Measurements from ENCODE around the gene ORMDL1.

DNA sequence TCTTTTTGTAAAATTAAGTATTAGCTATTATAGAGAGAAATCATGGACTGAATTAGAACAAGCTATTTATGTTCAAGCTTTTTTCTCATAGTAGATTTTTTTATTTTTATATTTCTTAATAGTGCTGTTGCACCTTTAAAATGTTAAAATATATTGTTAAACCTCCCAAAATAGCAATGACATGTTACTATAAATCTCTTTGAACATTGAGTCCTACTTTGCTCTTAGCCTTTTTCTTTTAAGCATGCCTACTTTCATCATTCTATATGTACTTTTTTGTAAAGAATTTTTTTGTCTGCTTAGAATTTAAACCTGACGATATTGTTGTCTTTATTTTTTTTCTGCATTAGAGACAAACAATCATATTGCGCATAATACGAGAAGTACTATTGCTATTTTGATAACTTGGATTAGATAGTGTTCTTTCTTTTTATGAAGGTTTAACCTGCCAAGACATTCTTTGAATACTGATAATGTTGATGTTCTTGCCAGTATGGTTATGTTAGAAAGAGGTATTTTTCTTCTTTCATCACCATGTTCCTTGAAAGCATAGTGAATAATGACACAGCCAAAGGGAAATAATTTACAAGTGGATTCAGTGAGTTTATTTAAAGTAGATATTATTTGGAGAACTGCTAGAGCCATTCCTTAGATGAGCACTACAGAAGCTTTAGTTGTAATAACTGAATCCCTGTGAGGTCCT is 40.7 kb upstream of the ORMDL1 start:
- TF ChIP-seq KMT2B (CRISPR knock-in tag; IDR thresholded peaks at IDR 0.05) (no peak), SP2 (CRISPR knock-in tag; IDR thresholded peaks at IDR 0.05) (no peak), FOXA3 (CRISPR knock-in tag; IDR thresholded peaks at IDR 0.05) (no peak)
- TF ChIP-seq, protein P1, sequence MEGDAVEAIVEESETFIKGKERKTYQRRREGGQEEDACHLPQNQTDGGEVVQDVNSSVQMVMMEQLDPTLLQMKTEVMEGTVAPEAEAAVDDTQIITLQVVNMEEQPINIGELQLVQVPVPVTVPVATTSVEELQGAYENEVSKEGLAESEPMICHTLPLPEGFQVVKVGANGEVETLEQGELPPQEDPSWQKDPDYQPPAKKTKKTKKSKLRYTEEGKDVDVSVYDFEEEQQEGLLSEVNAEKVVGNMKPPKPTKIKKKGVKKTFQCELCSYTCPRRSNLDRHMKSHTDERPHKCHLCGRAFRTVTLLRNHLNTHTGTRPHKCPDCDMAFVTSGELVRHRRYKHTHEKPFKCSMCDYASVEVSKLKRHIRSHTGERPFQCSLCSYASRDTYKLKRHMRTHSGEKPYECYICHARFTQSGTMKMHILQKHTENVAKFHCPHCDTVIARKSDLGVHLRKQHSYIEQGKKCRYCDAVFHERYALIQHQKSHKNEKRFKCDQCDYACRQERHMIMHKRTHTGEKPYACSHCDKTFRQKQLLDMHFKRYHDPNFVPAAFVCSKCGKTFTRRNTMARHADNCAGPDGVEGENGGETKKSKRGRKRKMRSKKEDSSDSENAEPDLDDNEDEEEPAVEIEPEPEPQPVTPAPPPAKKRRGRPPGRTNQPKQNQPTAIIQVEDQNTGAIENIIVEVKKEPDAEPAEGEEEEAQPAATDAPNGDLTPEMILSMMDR (CRISPR knock-in tag; IDR thresholded peaks at IDR 0.05), result no peak
